Lower leg skin (tissue), 4 donors: Measurements from ENCODE around the gene SPDYE4. TPM values are rescaled to one million over a fixed set of nuclear protein-coding genes. Genes with fewer than 3 reads are reported as not detected.
A peak's percentile ranks its signal among the peaks of the same experiment; 100 is the strongest.

Experiments used
- DNase-seq, 2 donors: peaks; one replicate each; pipeline ENCODE4 v3.0.0-alpha.2; 2019; ENCODE audit warnings: low spot score in 2 of 2
- H3K4me3 ChIP-seq: fragments of 200-600 bp; sonication (generic); 2 replicates; pipeline ENCODE4 v1.5.1; 2017; ENCODE audit warnings: mild to moderate bottlenecking, low read depth; ENCODE audit not compliant: poor library complexity, severe bottlenecking
- CTCF ChIP-seq, 3 donors: fragments of 450-650 bp; IDR thresholded peaks; one replicate each; pipeline ENCODE4 v1.5.1; 2016; ENCODE audit warnings: antibody characterized with exemption in 3 of 3, mild to moderate bottlenecking in 3 of 3, moderate library complexity in 2 of 3
- POLR2A ChIP-seq, 2 donors: fragments of 450-650 bp; IDR thresholded peaks; one replicate each; pipeline ENCODE4 v1.6.1; 2016 to 2017; ENCODE audit warnings: antibody characterized with exemption in 2 of 2, mild to moderate bottlenecking in 1 of 2, moderate library complexity in 1 of 2
- WGBS, 2 donors: methylation state at CpG; one replicate each; pipeline ENCODE4 v1.1.5; 2018; 5-methylcytosine and 5-hydroxymethylcytosine counted together
- intact Hi-C: fragments of 100-400 bp; cut with DNase I; formaldehyde crosslinking; loops from one replicate; pipeline ENCODE4 v1.15.0; 2023; ENCODE audit warnings: low total_unique reads
- total RNA-seq, 4 donors: library from RNA; depleted of rRNA; stranded (reverse); fragments of >200 nt; gene quantifications; one replicate each; pipeline ENCODE4 v1.1.0, GENCODE V29; 2016

SPDYE4 gene
- total RNA-seq, 4 donors from 2014 or later: not detected

- intact Hi-C loops: no loop called here
- H3K4me3 ChIP-seq: no peak overlapping the region
- TF ChIP-seq CTCF (IDR thresholded peaks at IDR 0.05): no peak
- TF ChIP-seq POLR2A (IDR thresholded peaks at IDR 0.05): no peak
- no peak for DNase-seq
Measured at GRCh38 chr17:8712698-8713097, 45.6 kb downstream of the SPDYE4 start.

GRCh38 chr17:8711291-8711690 lies 47.1 kb downstream of the SPDYE4 start:
- peak in 1 of 2 donors; percentile 3 for DNase-seq
- H3K4me3 ChIP-seq: no peak overlapping the region
- WGBS, 2 donors: 87 to 92% methylated on average over 5 of the region's 5 CpGs
- TF ChIP-seq CTCF (IDR thresholded peaks at IDR 0.05) (no peak), POLR2A (IDR thresholded peaks at IDR 0.05) (no peak)
- intact Hi-C loops: no loop called here

GRCh38 chr17:8710813-8711212 lies 47.5 kb downstream of the SPDYE4 start:
- no peak overlapping the region for H3K4me3 ChIP-seq
- no peak for DNase-seq
- 81 to 91% methylated on average over 5 of the region's 5 CpGs for WGBS, 2 donors
- TF ChIP-seq POLR2A (IDR thresholded peaks at IDR 0.05) (no peak), CTCF (IDR thresholded peaks at IDR 0.05) (no peak)
- intact Hi-C loops: no loop called here

GRCh38 chr17:8709006-8709405 lies 49.3 kb downstream of the SPDYE4 start:
- TF ChIP-seq CTCF (IDR thresholded peaks at IDR 0.05): no peak
- no peak for TF ChIP-seq POLR2A (IDR thresholded peaks at IDR 0.05)
- no peak overlapping the region for H3K4me3 ChIP-seq
- peak in 1 of 2 donors; percentile 21 for DNase-seq
- 18 to 50% methylated on average over 1 of the region's 1 CpG for WGBS, 2 donors
- intact Hi-C loops: no loop called here

- intact Hi-C loops: no loop called here
- WGBS, 2 donors: 40 to 42% methylated on average over 5 of the region's 5 CpGs
- no peak overlapping the region for H3K4me3 ChIP-seq
- peak in 1 of 2 donors; percentile 42 for DNase-seq
- TF ChIP-seq CTCF (IDR thresholded peaks at IDR 0.05) (no peak), POLR2A (IDR thresholded peaks at IDR 0.05) (no peak)
Measured at GRCh38 chr17:8708025-8708461, 50.3 kb downstream of the SPDYE4 start.

- 65 to 74% methylated on average over 11 of the region's 11 CpGs for WGBS, 2 donors
- peak in 1 of 2 donors; percentile 69 for DNase-seq
- no peak overlapping the region for H3K4me3 ChIP-seq
- no peak for TF ChIP-seq POLR2A (IDR thresholded peaks at IDR 0.05)
- no peak for TF ChIP-seq CTCF (IDR thresholded peaks at IDR 0.05)
- intact Hi-C loops: no loop called here
Measured at GRCh38 chr17:8707332-8708024, 50.9 kb downstream of the SPDYE4 start.
